Measurements from ENCODE around the gene GLTP. TPM values are rescaled to one million over a fixed set of nuclear protein-coding genes. Genes with fewer than 3 reads are reported as not detected.

The GLTP gene
- total and polyA plus RNA-seq, 2 of the 13 experiments (the other 11 are each of a cell fraction or from before 2014, with no cell fraction given) = 10.7 to 12.9 TPM

DNA sequence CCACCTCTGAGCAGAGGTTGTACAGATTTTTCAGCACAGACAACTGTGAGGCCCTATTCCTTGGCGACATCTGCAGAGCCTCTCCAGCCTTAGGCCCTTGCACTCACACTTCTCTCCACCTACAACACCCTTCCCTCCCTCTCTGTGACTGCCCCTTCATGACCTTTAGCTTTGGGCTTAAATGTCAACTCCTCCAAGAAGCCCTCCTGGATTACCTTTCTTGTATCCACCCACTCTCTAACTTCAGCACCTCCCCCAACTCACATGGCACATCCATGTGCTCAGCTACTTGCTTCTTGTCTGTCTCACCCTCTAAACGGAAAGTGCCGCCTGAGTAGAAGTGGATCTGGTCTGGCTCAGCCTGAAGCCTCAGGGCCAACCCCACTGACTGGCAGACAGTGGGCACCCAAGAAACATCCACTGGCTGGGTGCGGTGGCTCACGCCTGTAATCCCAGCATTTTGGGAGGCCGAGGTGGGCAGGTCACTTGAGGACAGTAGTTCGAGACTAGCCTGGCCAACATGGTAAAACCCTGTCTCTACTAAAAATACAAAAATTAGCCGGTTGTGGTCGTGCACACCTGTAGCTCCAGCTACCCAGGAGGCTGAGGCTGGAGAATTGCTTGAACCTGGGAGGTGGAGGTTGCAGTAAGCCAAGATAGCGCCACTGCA is 69.3 kb downstream of the GLTP start:
- no peaks in the 10 kb centered on the region for H3K27me3 ChIP-seq (ENCODE audit: control insufficient read depth in 1 of 2, insufficient read depth in 2 of 2, low read length in 2 of 2)
- no peaks in the 10 kb centered on the region for H3K79me2 ChIP-seq (ENCODE audit: insufficient read depth, low read length)
- no peak overlapping the region for H3K4me3 ChIP-seq (replicated peaks in 1 of 3; ENCODE audit: insufficient read depth in 1 of 3, low read depth in 2 of 3, low read length in 3 of 3)
- H4K20me1 ChIP-seq (ENCODE audit: insufficient read depth, low read length) = no peaks in the 10 kb centered on the region
- peaks cover 14% of the 10 kb centered on the region for H3K4me1 ChIP-seq (ENCODE audit: insufficient read depth, low read length)
- ChIA-PET POLR2A (no interaction called here), CTCF (ENCODE audit: low intra/inter-chr PET ratio, low total read pairs) (interaction anchor here (1.6 kb wide), 1 partner anchor 34 kb away, joined by 10 read pairs; no protein-coding TSS in a partner anchor)
- 59% methylated on average over 10 of the region's 10 CpGs for WGBS (ENCODE audit: low lambda C conversion rate)
- FAIRE-seq (no peak), DNase-seq (ENCODE audit: low spot score) (no peak), ATAC-seq (no peak)
- H3K36me3 ChIP-seq (replicated peaks in 1 of 2; ENCODE audit: control insufficient read depth in 1 of 2, insufficient read depth in 2 of 2, low read length in 2 of 2) = no peaks in the 10 kb centered on the region
- BruUV-seq (replicated peaks) = no TSS peak
- no peaks in the 10 kb centered on the region for H3K9me3 ChIP-seq (ENCODE audit: low read length)
- H2AFZ ChIP-seq (ENCODE audit: low read length) = no peak overlapping the region
- TF ChIP-seq, protein P1, sequence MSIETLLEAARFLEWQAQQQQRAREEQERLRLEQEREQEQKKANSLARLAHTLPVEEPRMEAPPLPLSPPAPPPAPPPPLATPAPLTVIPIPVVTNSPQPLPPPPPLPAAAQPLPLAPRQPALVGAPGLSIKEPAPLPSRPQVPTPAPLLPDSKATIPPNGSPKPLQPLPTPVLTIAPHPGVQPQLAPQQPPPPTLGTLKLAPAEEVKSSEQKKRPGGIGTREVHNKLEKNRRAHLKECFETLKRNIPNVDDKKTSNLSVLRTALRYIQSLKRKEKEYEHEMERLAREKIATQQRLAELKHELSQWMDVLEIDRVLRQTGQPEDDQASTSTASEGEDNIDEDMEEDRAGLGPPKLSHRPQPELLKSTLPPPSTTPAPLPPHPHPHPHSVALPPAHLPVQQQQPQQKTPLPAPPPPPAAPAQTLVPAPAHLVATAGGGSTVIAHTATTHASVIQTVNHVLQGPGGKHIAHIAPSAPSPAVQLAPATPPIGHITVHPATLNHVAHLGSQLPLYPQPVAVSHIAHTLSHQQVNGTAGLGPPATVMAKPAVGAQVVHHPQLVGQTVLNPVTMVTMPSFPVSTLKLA (IDR thresholded peaks at IDR 0.05) = peak; percentile 18; the same call in 1 of the 2 replicates
- peak; percentile 73 for TF ChIP-seq ZFP36 (IDR thresholded peaks at IDR 0.05; ENCODE audit: borderline replicate concordance, low read depth, low read length, partially characterized antibody)
- no peak for TF ChIP-seq STAG1 (CRISPR knock-in tag; IDR thresholded peaks at IDR 0.05)
- TF ChIP-seq, protein P2, sequence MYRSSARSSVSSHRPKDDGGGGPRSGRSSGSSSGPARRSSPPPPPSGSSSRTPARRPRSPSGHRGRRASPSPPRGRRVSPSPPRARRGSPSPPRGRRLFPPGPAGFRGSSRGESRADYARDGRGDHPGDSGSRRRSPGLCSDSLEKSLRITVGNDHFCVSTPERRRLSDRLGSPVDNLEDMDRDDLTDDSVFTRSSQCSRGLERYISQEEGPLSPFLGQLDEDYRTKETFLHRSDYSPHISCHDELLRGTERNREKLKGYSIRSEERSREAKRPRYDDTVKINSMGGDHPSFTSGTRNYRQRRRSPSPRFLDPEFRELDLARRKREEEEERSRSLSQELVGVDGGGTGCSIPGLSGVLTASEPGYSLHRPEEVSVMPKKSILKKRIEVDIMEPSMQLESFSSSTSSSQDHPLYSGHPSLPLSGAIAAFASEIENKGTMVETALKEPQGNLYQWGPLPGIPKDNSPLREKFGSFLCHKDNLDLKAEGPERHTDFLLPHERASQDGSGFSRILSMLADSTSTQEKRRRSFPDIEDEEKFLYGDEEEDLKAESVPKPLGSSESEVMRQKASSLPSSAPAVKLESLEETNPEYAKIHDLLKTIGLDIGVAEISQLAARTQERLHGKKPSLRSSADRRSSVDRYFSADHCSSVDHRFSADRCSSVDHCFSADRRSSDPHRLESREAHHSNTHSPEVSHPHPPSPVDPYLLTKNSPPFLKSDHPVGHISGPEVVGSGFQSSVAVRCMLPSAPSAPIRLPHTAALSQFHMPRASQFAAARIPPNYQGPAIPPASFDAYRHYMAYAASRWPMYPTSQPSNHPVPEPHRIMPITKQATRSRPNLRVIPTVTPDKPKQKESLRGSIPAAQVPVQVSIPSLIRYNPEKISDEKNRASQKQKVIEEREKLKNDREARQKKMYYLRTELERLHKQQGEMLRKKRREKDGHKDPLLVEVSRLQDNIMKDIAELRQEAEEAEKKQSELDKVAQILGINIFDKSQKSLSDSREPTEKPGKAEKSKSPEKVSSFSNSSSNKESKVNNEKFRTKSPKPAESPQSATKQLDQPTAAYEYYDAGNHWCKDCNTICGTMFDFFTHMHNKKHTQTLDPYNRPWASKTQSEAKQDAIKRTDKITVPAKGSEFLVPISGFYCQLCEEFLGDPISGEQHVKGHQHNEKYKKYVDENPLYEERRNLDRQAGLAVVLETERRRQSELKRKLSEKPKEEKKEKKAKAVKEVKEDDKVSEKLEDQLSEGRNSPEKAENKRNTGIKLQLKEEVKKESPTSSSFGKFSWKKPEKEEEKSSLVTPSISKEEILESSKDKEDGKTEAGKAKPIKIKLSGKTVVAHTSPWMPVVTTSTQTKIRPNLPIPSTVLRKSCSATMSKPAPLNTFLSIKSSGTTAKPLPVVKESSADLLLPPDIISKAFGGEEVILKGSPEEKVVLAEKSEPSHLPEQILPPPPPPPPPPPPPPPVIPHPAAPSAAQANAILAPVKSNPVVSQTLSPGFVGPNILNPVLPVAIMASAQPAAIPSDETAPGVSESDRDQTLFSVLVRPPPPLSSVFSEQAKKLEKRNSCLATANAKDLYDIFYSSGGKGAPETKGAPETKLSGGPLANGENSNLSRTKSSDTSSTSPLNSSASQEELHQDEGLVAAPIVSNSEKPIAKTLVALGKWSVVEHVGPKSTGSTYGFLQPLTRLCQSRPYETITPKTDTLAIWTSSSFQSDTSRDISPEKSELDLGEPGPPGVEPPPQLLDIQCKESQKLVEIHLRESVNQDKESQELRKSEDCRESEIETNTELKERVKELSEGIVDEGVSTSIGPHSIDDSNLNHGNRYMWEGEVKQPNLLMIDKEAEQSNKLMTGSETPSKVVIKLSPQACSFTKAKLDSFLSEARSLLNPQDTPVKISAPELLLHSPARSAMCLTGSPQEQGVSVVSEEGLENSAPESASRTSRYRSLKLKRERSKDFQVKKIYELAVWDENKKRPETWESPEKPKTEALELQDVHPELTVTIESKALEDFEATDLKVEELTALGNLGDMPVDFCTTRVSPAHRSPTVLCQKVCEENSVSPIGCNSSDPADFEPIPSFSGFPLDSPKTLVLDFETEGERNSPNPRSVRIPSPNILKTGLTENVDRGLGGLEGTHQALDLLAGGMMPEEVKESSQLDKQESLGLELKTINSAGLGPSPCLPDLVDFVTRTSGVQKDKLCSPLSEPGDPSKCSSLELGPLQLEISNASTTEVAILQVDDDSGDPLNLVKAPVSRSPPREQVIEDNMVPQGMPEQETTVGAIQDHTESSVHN (CRISPR knock-in tag; IDR thresholded peaks at IDR 0.05) = no peak
- H3K4me2 ChIP-seq (ENCODE audit: low read depth, low read length) = no peak overlapping the region
- H3K27ac ChIP-seq (ENCODE audit: extremely low read length, insufficient read depth, low read length) = no peak overlapping the region
- in situ Hi-C loops (cut with HindIII; ENCODE audit: extremely low pct_ligation_motif_present, low pct_unique_long_range_greater_than_20kb) (no loop called here), intact Hi-C loops (cut with micrococcal nuclease; ENCODE audit: unreplicated experiment) (no loop called here)
- H3K9ac ChIP-seq (ENCODE audit: insufficient read depth, low read depth, low read length) = no peak overlapping the region
